Testis (tissue), 3 donors: ENCODE results near the gene KRT35. TPM values are rescaled to one million over a fixed set of nuclear protein-coding genes. Genes with fewer than 3 reads are reported as not detected.

Experiments used
- DNase-seq: peaks from one replicate; pipeline ENCODE4 v3.0.0-alpha.2; 2019
- H3K27ac ChIP-seq, 2 donors: fragments of 200-600 bp; sonication (generic); one replicate each; pipeline ENCODE4 v1.5.1; 2019
- H3K27me3 ChIP-seq: fragments of 200-600 bp; sonication (generic); one replicate; pipeline ENCODE4 v1.5.1; 2019
- H3K36me3 ChIP-seq: fragments of 200-600 bp; sonication (generic); one replicate; pipeline ENCODE4 v1.5.1; 2017; ENCODE audit warnings: low read depth; ENCODE audit errors: missing control alignments
- H3K4me1 ChIP-seq: fragments of 200-600 bp; sonication (generic); one replicate; pipeline ENCODE4 v1.5.1; 2019
- H3K4me3 ChIP-seq, 2 donors: fragments of 200-600 bp; sonication (generic); one replicate each; pipeline ENCODE4 v1.5.1; 2017 to 2019
- H3K9me3 ChIP-seq: fragments of 200-600 bp; sonication (generic); one replicate; pipeline ENCODE4 v1.5.1; 2017
- POLR2A ChIP-seq: fragments of 450-650 bp; IDR thresholded peaks from one replicate; pipeline ENCODE4 v1.6.1; 2017; ENCODE audit warnings: antibody characterized with exemption, mild to moderate bottlenecking, moderate library complexity
- WGBS, 2 donors: methylation state at CpG; one replicate each; pipeline ENCODE4 v1.1.5; 2018; 5-methylcytosine and 5-hydroxymethylcytosine counted together
- intact Hi-C: fragments of 100-400 bp; cut with DNase I; formaldehyde crosslinking; loops from one replicate; pipeline ENCODE4 v1.15.1; 2023; ENCODE audit warnings: low total_unique reads
- polyA plus RNA-seq: library from polyadenylated mRNA; stranded (reverse); fragments of 350-450 nt; fragmentation: Illumina TruSeq; extraction: RNeasy Lipid Tissue Mini Kit (QIAGEN cat#74804); gene quantifications from one replicate; pipeline ENCODE4 v1.2.3, GENCODE V29; 2014; ENCODE audit warnings: low read depth, low replicate concordance; ENCODE audit not compliant: insufficient read depth
- total RNA-seq, 2 donors: library from RNA; depleted of rRNA; stranded (reverse); fragments of >200 nt; gene quantifications; one replicate each; pipeline ENCODE4 v1.2.3, GENCODE V29; 2016
- TF ChIP-seq, protein P1 (sequence below), 3 experiments: fragments of 450-650 bp in 2 of 3; fragments of 200-600 bp in 1 of 3; sonication (generic) in 1 of 3; IDR thresholded peaks; one replicate each; pipeline ENCODE4 v1.5.1; 2016 to 2019; ENCODE audit warnings: antibody characterized with exemption in 3 of 3, mild to moderate bottlenecking in 2 of 3, moderate library complexity in 1 of 3

KRT35 gene
- total and polyA plus RNA-seq, 3 donors from 2014 or later, result 0.18 TPM; not detected in 2

DNA sequence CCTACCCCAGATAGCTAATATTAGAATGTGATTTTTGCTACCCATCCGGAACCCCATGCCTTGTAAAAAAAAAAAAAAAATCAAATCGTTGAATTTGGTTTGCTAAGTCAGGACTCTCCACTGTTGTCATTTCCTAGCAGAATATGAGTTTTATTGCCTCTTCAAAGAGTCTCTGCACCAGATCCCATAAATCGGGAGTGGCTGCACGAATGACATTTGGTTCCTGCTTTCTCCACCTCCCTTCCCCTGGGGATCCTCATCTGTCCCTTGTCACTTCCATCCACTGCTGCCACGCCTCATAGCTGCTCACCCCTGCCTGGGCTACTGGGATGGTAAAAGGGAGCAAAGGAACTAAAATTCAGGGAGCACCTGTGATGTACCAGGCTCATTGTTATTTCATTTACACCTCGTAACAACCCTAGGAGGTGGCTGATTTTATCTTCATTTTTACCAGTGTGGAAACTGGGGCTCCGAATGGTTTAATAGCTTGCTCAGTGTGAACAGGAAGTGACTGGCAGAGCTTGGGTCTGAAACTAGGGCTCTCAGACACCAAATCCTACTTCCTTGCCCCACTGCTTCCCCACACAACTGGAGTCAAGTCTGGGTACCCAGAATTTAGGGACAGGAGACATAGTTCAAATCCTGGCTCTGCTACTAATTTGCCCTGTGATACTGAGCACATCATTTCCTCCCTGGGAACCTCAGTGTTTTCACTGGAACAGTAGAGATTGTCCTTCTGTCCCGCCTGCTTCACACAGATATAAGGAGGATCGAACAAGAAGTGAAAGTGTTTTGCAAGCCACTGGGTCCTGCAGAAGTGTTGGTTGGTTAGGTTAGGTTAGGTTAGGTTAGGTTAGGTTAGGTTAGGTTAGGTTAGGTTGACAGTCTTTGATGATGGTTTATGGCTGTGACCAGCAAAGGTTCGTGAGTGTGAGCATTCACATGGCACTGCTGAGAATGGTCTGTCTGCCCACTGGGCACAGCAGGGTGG, 9.3 kb upstream of the KRT35 start:
- 80 to 82% methylated on average over 10 of the region's 10 CpGs for WGBS, 2 donors
- Histone ChIP-seq H3K36me3 (no peaks in the 10 kb centered on the region), H3K27me3 (no peaks in the 10 kb centered on the region), H3K4me3 (no peak overlapping the region), H3K27ac (no peak overlapping the region), H3K9me3 (no peaks in the 10 kb centered on the region), H3K4me1 (peaks cover 19% of the 10 kb centered on the region)
- no peak for TF ChIP-seq POLR2A
- TF ChIP-seq, protein P1, sequence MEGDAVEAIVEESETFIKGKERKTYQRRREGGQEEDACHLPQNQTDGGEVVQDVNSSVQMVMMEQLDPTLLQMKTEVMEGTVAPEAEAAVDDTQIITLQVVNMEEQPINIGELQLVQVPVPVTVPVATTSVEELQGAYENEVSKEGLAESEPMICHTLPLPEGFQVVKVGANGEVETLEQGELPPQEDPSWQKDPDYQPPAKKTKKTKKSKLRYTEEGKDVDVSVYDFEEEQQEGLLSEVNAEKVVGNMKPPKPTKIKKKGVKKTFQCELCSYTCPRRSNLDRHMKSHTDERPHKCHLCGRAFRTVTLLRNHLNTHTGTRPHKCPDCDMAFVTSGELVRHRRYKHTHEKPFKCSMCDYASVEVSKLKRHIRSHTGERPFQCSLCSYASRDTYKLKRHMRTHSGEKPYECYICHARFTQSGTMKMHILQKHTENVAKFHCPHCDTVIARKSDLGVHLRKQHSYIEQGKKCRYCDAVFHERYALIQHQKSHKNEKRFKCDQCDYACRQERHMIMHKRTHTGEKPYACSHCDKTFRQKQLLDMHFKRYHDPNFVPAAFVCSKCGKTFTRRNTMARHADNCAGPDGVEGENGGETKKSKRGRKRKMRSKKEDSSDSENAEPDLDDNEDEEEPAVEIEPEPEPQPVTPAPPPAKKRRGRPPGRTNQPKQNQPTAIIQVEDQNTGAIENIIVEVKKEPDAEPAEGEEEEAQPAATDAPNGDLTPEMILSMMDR (IDR thresholded peaks at IDR 0.05), result no peak
- intact Hi-C loops, result no loop called here
- DNase-seq, result no peak

- H3K27ac ChIP-seq, result no peak within 1 kb of the TSS
- no peaks in the 10 kb centered on the region for H3K9me3 ChIP-seq
- no peak within 1 kb of the TSS for H3K4me3 ChIP-seq
- H3K4me1 ChIP-seq, result peaks cover 19% of the 10 kb centered on the region
- intact Hi-C loops, result no loop called here
- no peaks in the 10 kb centered on the region for H3K36me3 ChIP-seq
- 90 to 93% methylated on average over 11 to 12 of the region's 12 CpGs for WGBS, 2 donors
- H3K27me3 ChIP-seq, result no peaks in the 10 kb centered on the region
- DNase-seq, result no peak
- TF ChIP-seq POLR2A, result no peak
These were observed 8.6 kb upstream of the KRT35 start, which contains the start of gene KRT36 for GRCh38 chr17:41489531-41489930. KRT36 (minus strand) TSS chr17:41489910; CDS start chr17:41489864, 46 bp downstream.

- Histone ChIP-seq H3K27ac (no peak overlapping the region), H3K4me1 (peaks cover 4% of the 10 kb centered on the region), H3K27me3 (no peaks in the 10 kb centered on the region), H3K4me3 (peak overlapping the region in 1 of 2 donors; percentile 10), H3K9me3 (no peaks in the 10 kb centered on the region), H3K36me3 (no peaks in the 10 kb centered on the region)
- TF ChIP-seq, protein P1 (IDR thresholded peaks at IDR 0.05), result peak in 1 of 3 experiments; percentile 17
- no peak for TF ChIP-seq POLR2A
- 65 to 70% methylated on average over 10 to 29 of the region's 29 CpGs for WGBS, 2 donors
- DNase-seq, result peak; percentile 53
- intact Hi-C loops, result no loop called here
These were observed 6.0 kb upstream of the KRT35 start for GRCh38 chr17:41486809-41487530.

GRCh38 chr17:41486316-41486715, 5.4 kb upstream of the KRT35 start:
- DNase-seq, result no peak
- intact Hi-C loops, result no loop called here
- H3K4me3 ChIP-seq, result peak overlapping the region in 1 of 2 donors; percentile 10
- no peaks in the 10 kb centered on the region for H3K4me1 ChIP-seq
- WGBS, 2 donors, result 54 to 95% methylated on average over 10 to 13 of the region's 13 CpGs
- H3K27me3 ChIP-seq, result no peaks in the 10 kb centered on the region
- no peaks in the 10 kb centered on the region for H3K9me3 ChIP-seq
- no peaks in the 10 kb centered on the region for H3K36me3 ChIP-seq
- no peak overlapping the region for H3K27ac ChIP-seq
- TF ChIP-seq, protein P1 (IDR thresholded peaks at IDR 0.05), result no peak
- TF ChIP-seq POLR2A, result no peak
